HEK293 (cell line): Measurements from ENCODE around the gene SANBR.

Experiments used
- BCL11A ChIP-seq: fragments of 450-650 bp; formaldehyde crosslinking; IDR thresholded peaks from 2 replicates; pipeline ENCODE4 v1.5.1; 2016; ENCODE audit warnings: low read depth, missing biosample characterization, missing genetic modification characterization
- GFI1B ChIP-seq: fragments of 450-650 bp; formaldehyde crosslinking; IDR thresholded peaks from 2 replicates; pipeline ENCODE4 v1.5.1; 2016; ENCODE audit warnings: missing biosample characterization, missing genetic modification characterization
- GLIS1 ChIP-seq: fragments of 450-650 bp; formaldehyde crosslinking; IDR thresholded peaks from 2 replicates; pipeline ENCODE4 v1.5.1; 2016; ENCODE audit warnings: missing biosample characterization, missing genetic modification characterization
- HOXC10 ChIP-seq: sonication (generic); formaldehyde crosslinking; IDR thresholded peaks from 2 replicates; pipeline ENCODE4 v1.8.1; 2023; ENCODE audit warnings: mild to moderate bottlenecking, missing genetic modification reagents
- HOXD13 ChIP-seq: sonication (generic); formaldehyde crosslinking; IDR thresholded peaks from 2 replicates; pipeline ENCODE4 v1.8.0; 2022; ENCODE audit warnings: missing genetic modification reagents, borderline replicate concordance
- OSR2 ChIP-seq: fragments of 450-650 bp; formaldehyde crosslinking; IDR thresholded peaks from 2 replicates; pipeline ENCODE4 v1.5.1; 2016; ENCODE audit warnings: missing biosample characterization, missing genetic modification characterization
- SETDB1 ChIP-seq: IDR thresholded peaks from one replicate; pipeline ENCODE4 v1.6.1; 2017; ENCODE audit warnings: mild to moderate bottlenecking, low read length, moderate library complexity, mixed read lengths; ENCODE audit not compliant: insufficient read length
- SP3 ChIP-seq: fragments of 450-650 bp; formaldehyde crosslinking; IDR thresholded peaks from 2 replicates; pipeline ENCODE4 v1.5.1; 2016; ENCODE audit warnings: missing biosample characterization, missing genetic modification characterization
- TSHZ1 ChIP-seq: fragments of 450-650 bp; formaldehyde crosslinking; IDR thresholded peaks from 2 replicates; pipeline ENCODE4 v1.5.1; 2016; ENCODE audit warnings: missing biosample characterization, missing genetic modification characterization, borderline replicate concordance
- YY1 ChIP-seq: fragments of 450-650 bp; formaldehyde crosslinking; IDR thresholded peaks from 2 replicates; pipeline ENCODE4 v1.5.1; 2018; ENCODE audit warnings: missing biosample characterization, missing genetic modification characterization
- ZFP69B ChIP-seq: fragments of 450-650 bp; formaldehyde crosslinking; IDR thresholded peaks from 2 replicates; pipeline ENCODE4 v1.5.1; 2016; ENCODE audit warnings: missing biosample characterization, missing genetic modification characterization
- ZNF112 ChIP-seq: fragments of 450-650 bp; formaldehyde crosslinking; IDR thresholded peaks from 2 replicates; pipeline ENCODE4 v1.5.0; 2017; ENCODE audit warnings: missing biosample characterization, missing genetic modification characterization
- ZNF146 ChIP-seq: fragments of 450-650 bp; formaldehyde crosslinking; IDR thresholded peaks from 2 replicates; pipeline ENCODE4 v1.5.1; 2016; ENCODE audit warnings: missing biosample characterization, missing genetic modification characterization
- ZNF18 ChIP-seq: fragments of 450-650 bp; formaldehyde crosslinking; IDR thresholded peaks from 2 replicates; pipeline ENCODE4 v1.5.1; 2016; ENCODE audit warnings: missing biosample characterization, missing genetic modification characterization
- ZNF221 ChIP-seq: fragments of 450-650 bp; formaldehyde crosslinking; IDR thresholded peaks from 2 replicates; pipeline ENCODE4 v1.5.1; 2017; ENCODE audit warnings: missing biosample characterization, missing genetic modification characterization, borderline replicate concordance
- ZNF280C ChIP-seq: fragments of 450-650 bp; formaldehyde crosslinking; IDR thresholded peaks from 2 replicates; pipeline ENCODE4 v1.5.1; 2016; ENCODE audit warnings: missing biosample characterization, missing genetic modification characterization
- ZNF280D ChIP-seq: fragments of 450-650 bp; formaldehyde crosslinking; IDR thresholded peaks from 2 replicates; pipeline ENCODE4 v1.5.1; 2016; ENCODE audit warnings: missing biosample characterization, missing genetic modification characterization
- ZNF292 ChIP-seq: fragments of 450-650 bp; formaldehyde crosslinking; IDR thresholded peaks from 2 replicates; pipeline ENCODE4 v1.5.1; 2016; ENCODE audit warnings: low read depth, missing biosample characterization, missing genetic modification characterization, borderline replicate concordance
- ZNF302 ChIP-seq: fragments of 450-650 bp; formaldehyde crosslinking; IDR thresholded peaks from 2 replicates; pipeline ENCODE4 v1.5.1; 2016; ENCODE audit warnings: missing biosample characterization, missing genetic modification characterization, low read depth
- ZNF324 ChIP-seq: fragments of 450-650 bp; formaldehyde crosslinking; IDR thresholded peaks from 2 replicates; pipeline ENCODE4 v1.5.1; 2016; ENCODE audit warnings: missing biosample characterization, missing genetic modification characterization
- ZNF37A ChIP-seq: fragments of 450-650 bp; IDR thresholded peaks from 2 replicates; pipeline ENCODE4 v1.5.1; 2018; ENCODE audit warnings: missing biosample characterization, missing genetic modification characterization
- ZNF394 ChIP-seq: fragments of 450-650 bp; formaldehyde crosslinking; IDR thresholded peaks from 2 replicates; pipeline ENCODE4 v1.5.1; 2016; ENCODE audit warnings: missing biosample characterization, missing genetic modification characterization, mild to moderate bottlenecking, moderate library complexity, borderline replicate concordance
- ZNF416 ChIP-seq: fragments of 450-650 bp; formaldehyde crosslinking; IDR thresholded peaks from 2 replicates; pipeline ENCODE4 v1.5.1; 2016; ENCODE audit warnings: missing biosample characterization, missing genetic modification characterization
- ZNF473 ChIP-seq: fragments of 450-650 bp; formaldehyde crosslinking; IDR thresholded peaks from 2 replicates; pipeline ENCODE4 v1.5.1; 2017; ENCODE audit warnings: missing biosample characterization, missing genetic modification characterization
- ZNF544 ChIP-seq: fragments of 450-650 bp; formaldehyde crosslinking; IDR thresholded peaks from 2 replicates; pipeline ENCODE4 v1.5.0; 2017; ENCODE audit warnings: missing biosample characterization, missing genetic modification characterization
- ZNF548 ChIP-seq: fragments of 450-650 bp; formaldehyde crosslinking; IDR thresholded peaks from 2 replicates; pipeline ENCODE4 v1.5.1; 2016; ENCODE audit warnings: missing biosample characterization, missing genetic modification characterization
- ZNF596 ChIP-seq: fragments of 450-650 bp; IDR thresholded peaks from 2 replicates; pipeline ENCODE4 v1.5.0; 2018; ENCODE audit warnings: missing biosample characterization, mild to moderate bottlenecking, missing genetic modification characterization, moderate library complexity
- ZNF629 ChIP-seq: fragments of 450-650 bp; formaldehyde crosslinking; IDR thresholded peaks from 2 replicates; pipeline ENCODE4 v1.5.1; 2017; ENCODE audit warnings: missing biosample characterization, missing genetic modification characterization
- TF ChIP-seq, protein P1 (sequence below): fragments of 450-650 bp; formaldehyde crosslinking; IDR thresholded peaks from 2 replicates; pipeline ENCODE4 v1.5.1; 2016; ENCODE audit warnings: missing biosample characterization, missing genetic modification characterization

Gene SANBR

DNA sequence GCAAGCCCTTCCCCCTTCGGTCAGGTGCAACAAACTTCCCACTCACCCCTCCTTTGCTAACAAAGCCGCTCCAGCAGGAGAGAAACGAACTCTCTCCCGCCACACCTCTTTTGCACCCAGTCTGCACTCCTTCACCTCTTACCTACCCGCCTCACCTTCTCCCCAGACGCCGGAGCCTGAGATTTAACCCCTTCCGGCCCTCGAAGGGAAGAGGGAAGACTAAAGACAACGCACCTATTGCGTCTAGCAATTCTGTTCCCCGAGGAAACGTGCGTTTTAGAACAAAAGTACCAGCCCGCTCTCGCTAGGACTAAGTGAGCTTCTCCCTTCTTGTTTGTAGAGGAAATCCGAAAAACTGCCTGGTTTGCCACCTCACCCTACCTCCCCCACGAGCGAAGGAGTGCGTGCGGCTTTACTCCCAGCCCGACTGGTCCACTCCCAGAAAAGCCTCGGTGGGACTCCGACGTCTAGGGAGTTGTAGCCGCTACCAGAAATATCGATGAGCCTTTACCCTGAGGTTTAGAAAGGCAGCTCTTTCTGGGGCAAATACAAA is 48.6 kb upstream of the SANBR start (continued):
- TF ChIP-seq ZNF18 (peak; percentile 41; the same call in 1 of the 2 replicates), ZNF629 (tag by site-specific recombination) (peak; percentile 62; the same call in 1 of the 2 replicates), HOXD13 (CRISPR knock-in tag) (0 out of 2 replicates have a peak, but pooled peaks have one; percentile 39), ZNF596 (0 out of 2 replicates have a peak, but pooled peaks have one; percentile 31), BCL11A (tag by site-specific recombination) (peak; percentile 43; the same call in 1 of the 2 replicates), ZNF112 (no peak), ZNF324 (tag by site-specific recombination) (no peak; the same call in 1 of the 2 replicates), ZNF302 (tag by site-specific recombination) (no peak), ZNF473 (tag by site-specific recombination) (no peak), ZNF416 (no peak), ZNF280D (0 out of 2 replicates have a peak, but pooled peaks have one; percentile 55), ZNF146 (tag by site-specific recombination) (peak; percentile 56; the same call in 1 of the 2 replicates), HOXC10 (CRISPR knock-in tag) (no peak), ZNF292 (tag by site-specific recombination) (no peak), ZNF280C (no peak), OSR2 (tag by site-specific recombination) (no peak), ZNF221 (tag by site-specific recombination) (no peak), ZNF394 (peak; percentile 78), TSHZ1 (tag by site-specific recombination) (no peak), ZNF37A (tag by site-specific recombination) (no peak), GFI1B (tag by site-specific recombination) (peak; percentile 62), GLIS1 (tag by site-specific recombination) (no peak), ZNF548 (tag by site-specific recombination) (no peak), YY1 (tag by site-specific recombination) (peak; percentile 67), ZFP69B (tag by site-specific recombination) (peak; percentile 67), SETDB1 (no peak), ZNF544 (tag by site-specific recombination) (no peak), SP3 (tag by site-specific recombination) (peak; percentile 69)
- TF ChIP-seq, protein P1, sequence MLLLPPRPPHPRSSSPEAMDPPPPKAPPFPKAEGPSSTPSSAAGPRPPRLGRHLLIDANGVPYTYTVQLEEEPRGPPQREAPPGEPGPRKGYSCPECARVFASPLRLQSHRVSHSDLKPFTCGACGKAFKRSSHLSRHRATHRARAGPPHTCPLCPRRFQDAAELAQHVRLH (tag by site-specific recombination) = peak; percentile 82
